ENCODE measurements around the gene IFITM1. TPM values are rescaled to one million over a fixed set of nuclear protein-coding genes. Genes with fewer than 3 reads are reported as not detected.

The IFITM1 gene
- total and polyA plus RNA-seq, 9 of the 15 experiments (the other 6 are each of a cell fraction or from before 2014, with no cell fraction given): 691 to 5,579 (median 974) TPM

- H3K9me3 ChIP-seq (replicated peaks; ENCODE audit: control insufficient read depth, insufficient read depth, low read depth, low read length): no peaks in the 10 kb centered on the region
- peak; percentile 70 to 83 (median 70) for DNase-seq (ENCODE audit: extremely low read depth in 1 of 4, low spot score in 3 of 4)
- peak overlapping the region; percentile 83 for H2AFZ ChIP-seq (ENCODE audit: low read depth, low read length)
- no peaks in the 10 kb centered on the region for H3K79me2 ChIP-seq (ENCODE audit: control insufficient read depth, insufficient read depth, low read length)
- intact Hi-C loops (cut with micrococcal nuclease): no loop called here
- no peaks in the 10 kb centered on the region for H3K27me3 ChIP-seq (ENCODE audit: control insufficient read depth in 2 of 2, insufficient read depth in 2 of 2, low read length in 2 of 2)
- BruUV-seq (replicated peaks): no TSS peak
- peaks cover 19 to 71% of the 10 kb centered on the region in 2 experiments for H3K4me1 ChIP-seq (replicated peaks in 1 of 2; ENCODE audit: control insufficient read depth in 2 of 2, insufficient read depth in 2 of 2, low read length in 2 of 2)
- ATAC-seq: peak; percentile 81
- POLR2A ChIA-PET: interaction anchor here (0.6 to 1.0 kb wide), 3 partner anchors 9 to 90 kb away, joined by 3 to 4 read pairs (median 4); partner anchors contain the start of genes BET1L and RIC8A
- no peaks in the 10 kb centered on the region for H4K20me1 ChIP-seq (replicated peaks; ENCODE audit: control insufficient read depth, insufficient read depth, low read length)
- peak overlapping the region; percentile 69 for H3K27ac ChIP-seq (ENCODE audit: extremely low read depth, low read depth, low read length)
- FAIRE-seq: peak; percentile 94
- H3K4me2 ChIP-seq (ENCODE audit: insufficient read depth, low read length): peak overlapping the region; percentile 53
- CTCF ChIA-PET (ENCODE audit: low intra/inter-chr PET ratio): no interaction called here
- H3K4me3 ChIP-seq: no peak overlapping the region
- peak overlapping the region; percentile 42 to 81; a peak in 3 of 4 replicates for H3K9ac ChIP-seq (ENCODE audit: insufficient read depth in 1 of 2, low read depth in 2 of 2, low read length in 2 of 2)
- in situ Hi-C loops (cut with MboI): no loop called here
- 16% methylated on average over 22 of the region's 26 CpGs for WGBS (ENCODE audit: insufficient coverage, low coverage, missing lambda C conversion rate)
- no peaks in the 10 kb centered on the region for H3K9me1 ChIP-seq (ENCODE audit: control insufficient read depth, insufficient read depth, low read length)
- peaks cover 31% of the 10 kb centered on the region; the same call in 2 of the 3 replicates for H3K36me3 ChIP-seq (ENCODE audit: control insufficient read depth, insufficient read depth, low read length)
- no peak for TF ChIP-seq CREB5 (CRISPR knock-in tag; IDR thresholded peaks at IDR 0.05)
- no peak for TF ChIP-seq STAT5B (CRISPR knock-in tag; IDR thresholded peaks at IDR 0.05)
- no peak for TF ChIP-seq FOXO4 (CRISPR knock-in tag; IDR thresholded peaks at IDR 0.05)
- no peak for TF ChIP-seq HLTF (IDR thresholded peaks at IDR 0.05)
- no peak for TF ChIP-seq KHSRP (IDR thresholded peaks at IDR 0.05)
- TF ChIP-seq SAFB (IDR thresholded peaks at IDR 0.05; ENCODE audit: borderline replicate concordance, low read depth, low read length): no peak
- TF ChIP-seq KLF1 (tag; IDR thresholded peaks at IDR 0.05): no peak
- no peak for TF ChIP-seq DLX4 (CRISPR knock-in tag; IDR thresholded peaks at IDR 0.05)
- TF ChIP-seq HMGXB4 (CRISPR knock-in tag; IDR thresholded peaks at IDR 0.05): no peak
- no peak for TF ChIP-seq ZNF75A (CRISPR knock-in tag; IDR thresholded peaks at IDR 0.05)
- no peak for TF ChIP-seq HCFC1 (IDR thresholded peaks at IDR 0.05; ENCODE audit: low read depth, low read length)
- peak; percentile 82 for TF ChIP-seq ZFX (CRISPR knock-in tag; IDR thresholded peaks at IDR 0.05)
- TF ChIP-seq GTF2F1 (IDR thresholded peaks at IDR 0.05; ENCODE audit: low read depth, low read length): no peak
- no peak for TF ChIP-seq ZBED1 (IDR thresholded peaks at IDR 0.05)
- TF ChIP-seq DIDO1 (tag; IDR thresholded peaks at IDR 0.05; ENCODE audit: low read depth): no peak
- TF ChIP-seq ZNF668 (CRISPR knock-in tag; IDR thresholded peaks at IDR 0.05): no peak
- TF ChIP-seq GTF2B (IDR thresholded peaks at IDR 0.05; ENCODE audit: extremely low read depth, insufficient read length): no peak
These were observed 16.0 kb upstream of the IFITM1 start for GRCh38 chr11:297586-298405.

Data from K562 (cell line).